ENCODE measurements around the gene FAAP24.
"Not testable (repeated sequence)": the region's sequence is repeated elsewhere in the genome, so short reads cannot be mapped to it uniquely, and the experiment has no call there.

Gene FAAP24

DNA sequence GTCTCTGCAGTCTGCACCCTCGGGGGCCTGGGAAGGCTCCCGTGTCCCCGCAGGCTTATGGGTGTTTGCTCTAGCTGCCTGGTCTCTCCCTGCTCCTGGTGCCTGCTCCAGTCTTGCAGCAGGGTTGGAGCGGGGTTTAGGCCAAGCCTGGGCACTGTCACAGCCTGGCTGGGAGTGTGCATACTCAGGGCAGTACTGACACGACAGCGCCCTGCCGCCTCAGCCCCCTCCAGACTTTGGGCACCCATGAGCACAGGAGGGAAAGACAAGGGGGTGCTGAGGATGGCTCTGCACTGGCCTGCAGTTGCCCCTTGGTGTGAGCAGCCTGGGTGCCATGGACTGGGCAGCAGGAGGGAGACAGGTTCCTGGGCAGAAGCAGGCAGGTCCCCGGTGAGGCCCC is 36.0 kb upstream of the FAAP24 start:
- no peak for DNase-seq (ENCODE audit: low read depth)
- H3K4me3 ChIP-seq (ENCODE audit: control insufficient read depth, low read depth, low read length) = no peak overlapping the region
- TF ChIP-seq CTCF (conservative IDR thresholded peaks at IDR 0.05; ENCODE audit: control insufficient read depth, insufficient read depth, low read depth, low read length) = no peak

DNA sequence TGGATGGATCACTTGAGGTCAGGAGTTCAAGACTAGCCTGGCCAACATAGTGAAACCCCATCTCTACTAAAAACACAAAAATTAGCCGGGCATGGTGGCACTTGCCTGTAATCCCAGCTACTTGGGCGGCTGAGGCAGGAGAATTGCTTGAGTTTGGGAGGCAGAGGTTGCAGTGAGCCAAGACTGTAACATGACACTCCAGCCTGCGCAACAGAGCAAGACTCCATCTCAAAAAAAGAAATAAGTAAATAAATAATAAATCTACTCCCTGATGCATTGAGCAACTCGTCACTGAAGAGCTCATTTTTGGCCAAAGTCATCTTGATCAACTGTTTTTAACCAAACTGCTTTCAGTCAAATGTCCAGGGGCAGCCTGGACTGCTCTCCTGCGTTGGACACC is 30.8 kb upstream of the FAAP24 start:
- not testable (repeated sequence) for H3K4me3 ChIP-seq (ENCODE audit: control insufficient read depth, low read depth, low read length)
- DNase-seq (ENCODE audit: low read depth) = peak; percentile 28

GRCh38 chr19:32945260-32945659 is 26.8 kb upstream of the FAAP24 start:
- no peak for TF ChIP-seq CTCF (conservative IDR thresholded peaks at IDR 0.05; ENCODE audit: control insufficient read depth, insufficient read depth, low read depth, low read length)
- no peak overlapping the region for H3K4me3 ChIP-seq (ENCODE audit: control insufficient read depth, low read depth, low read length)
- DNase-seq (ENCODE audit: low read depth) = no peak

GRCh38 chr19:32966750-32967149 is 5.3 kb upstream of the FAAP24 start:
- DNase-seq (ENCODE audit: low read depth) = no peak
- TF ChIP-seq CTCF (conservative IDR thresholded peaks at IDR 0.05; ENCODE audit: control insufficient read depth, insufficient read depth, low read depth, low read length) = no peak
- no peak overlapping the region for H3K4me3 ChIP-seq (ENCODE audit: control insufficient read depth, low read depth, low read length)

- no peak overlapping the region for H3K4me3 ChIP-seq (ENCODE audit: control insufficient read depth, low read depth, low read length)
These were observed 2.5 kb upstream of the FAAP24 start for GRCh38 chr19:32969549-32969948.

DNA sequence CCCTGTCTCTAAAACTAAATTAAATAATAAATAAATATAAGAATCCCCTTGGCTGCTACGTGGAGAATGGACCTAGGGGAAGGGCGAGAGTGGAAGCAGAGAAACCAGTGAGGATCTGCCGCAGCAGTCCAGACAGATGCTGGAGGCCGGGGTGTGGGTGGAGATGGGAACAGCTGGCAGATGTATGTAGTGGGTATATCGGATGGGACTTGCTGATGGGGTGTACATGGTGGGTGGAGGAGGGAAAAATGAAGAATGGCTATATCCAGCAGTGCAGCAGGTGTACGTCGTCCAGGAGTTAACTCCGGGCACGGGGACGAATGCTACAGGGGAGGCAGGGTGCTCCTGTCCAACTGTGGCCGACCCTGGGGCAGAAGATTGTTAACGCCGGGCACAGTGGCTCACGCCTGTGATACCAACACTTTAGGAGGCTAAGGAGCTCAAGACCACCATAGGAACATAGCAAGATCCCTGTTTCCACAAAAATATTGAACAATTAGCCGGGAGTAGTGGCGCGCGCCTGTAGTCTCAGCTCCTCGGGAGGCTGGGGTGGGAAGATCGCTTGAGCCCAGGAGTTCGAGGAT is 938 bp upstream of the FAAP24 start:
- DNase-seq (ENCODE audit: low read depth) = no peak
- no peak for TF ChIP-seq CTCF (conservative IDR thresholded peaks at IDR 0.05; ENCODE audit: control insufficient read depth, insufficient read depth, low read depth, low read length)
- peak overlapping the region; percentile 90 for H3K4me3 ChIP-seq (ENCODE audit: control insufficient read depth, low read depth, low read length)

More at GRCh38 chr19:32969549-32969948, 2.5 kb upstream of the FAAP24 start:
- DNase-seq (ENCODE audit: low read depth) = no peak
- TF ChIP-seq CTCF (conservative IDR thresholded peaks at IDR 0.05; ENCODE audit: control insufficient read depth, insufficient read depth, low read depth, low read length) = no peak

GRCh38 chr19:32976223-32976805 is 4.3 kb downstream of the FAAP24 start:
- H3K4me3 ChIP-seq (ENCODE audit: control insufficient read depth, low read depth, low read length) = no peak overlapping the region
- DNase-seq (ENCODE audit: low read depth) = peak; percentile 66
- TF ChIP-seq CTCF (conservative IDR thresholded peaks at IDR 0.05; ENCODE audit: control insufficient read depth, insufficient read depth, low read depth, low read length) = peak; percentile 84

Data from fibroblast of mammary gland (primary cell).